NCI-H524 (cell line): Measurements from ENCODE around the gene RSPH1.

Source experiments
- DNase-seq, 2 experiments: peaks; one replicate each; lab custom pipeline; 2025; lab: John Stamatoyannopoulos, UW

RSPH1 gene

DNA sequence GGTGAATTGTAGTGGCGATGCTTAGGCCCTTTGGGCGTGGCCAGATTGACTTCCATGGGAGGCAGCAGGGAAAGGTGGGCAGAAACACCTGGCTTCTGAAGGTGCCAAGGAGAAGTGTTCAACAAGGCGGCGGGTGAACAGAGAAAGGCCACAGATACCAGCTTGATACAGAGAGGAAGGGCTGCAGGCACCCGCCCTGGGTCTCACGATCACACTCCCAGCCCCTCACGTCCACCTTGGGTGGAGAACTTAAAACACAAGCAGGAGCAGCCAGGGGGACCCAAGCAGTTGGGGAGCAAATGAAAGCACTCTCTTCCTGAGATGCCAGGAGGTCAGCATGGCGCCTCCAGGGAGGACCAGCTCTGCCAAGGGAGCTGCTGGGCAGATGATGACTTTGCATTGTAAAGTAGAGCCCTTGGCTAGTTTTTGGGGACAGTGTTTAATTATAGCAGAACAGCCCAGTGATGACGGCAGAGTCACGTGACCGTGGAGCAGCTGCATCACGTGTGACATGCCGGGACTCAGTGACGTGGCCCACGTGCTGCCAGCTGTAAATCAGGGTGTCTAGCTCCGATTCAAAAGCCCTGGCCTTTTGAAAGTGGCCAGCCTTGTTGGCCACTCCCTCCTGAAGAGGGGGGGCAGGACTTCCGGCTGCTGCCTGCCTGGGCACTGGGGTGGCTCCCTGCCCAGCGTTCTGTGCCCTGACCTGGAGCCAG, 36.6 kb upstream of the RSPH1 start:
- DNase-seq = no peak

DNA sequence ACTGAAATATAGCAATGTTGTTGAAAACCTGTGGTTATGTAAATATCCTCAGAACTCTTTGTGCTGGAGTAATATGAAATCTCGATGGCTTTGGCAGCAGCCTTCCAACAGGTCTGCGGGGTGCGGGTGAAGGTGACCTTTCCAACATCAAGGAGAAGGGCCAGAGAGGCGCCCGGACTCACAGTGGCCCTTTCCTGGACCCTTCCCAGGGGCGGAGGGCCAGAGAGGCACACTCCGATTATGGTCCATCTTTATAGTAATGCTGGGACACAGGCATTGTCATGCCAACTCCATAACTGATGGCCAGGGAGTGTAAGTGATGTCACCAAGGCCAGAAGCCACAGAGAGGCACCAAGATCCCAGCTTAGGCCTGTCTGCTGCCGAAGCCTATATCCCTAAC, 35.7 kb upstream of the RSPH1 start:
- no peak for DNase-seq

DNA sequence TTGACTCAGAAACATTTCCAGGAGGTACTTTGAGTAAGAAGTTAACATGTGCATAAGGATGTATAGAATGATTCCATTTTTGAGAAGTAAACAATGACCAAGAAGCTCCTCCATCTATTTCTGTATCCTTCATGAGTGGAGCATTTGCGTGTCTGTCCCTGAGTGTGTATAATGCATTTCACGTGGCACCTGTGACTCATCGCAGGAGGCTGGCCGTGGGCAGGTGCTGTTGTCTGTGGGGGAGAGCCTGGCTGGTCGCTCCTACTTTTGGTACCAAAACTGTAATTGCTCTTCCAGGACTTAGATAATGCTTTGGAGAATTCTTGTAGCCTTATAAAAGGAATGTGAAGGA, 34.1 kb upstream of the RSPH1 start:
- no peak for DNase-seq

DNA sequence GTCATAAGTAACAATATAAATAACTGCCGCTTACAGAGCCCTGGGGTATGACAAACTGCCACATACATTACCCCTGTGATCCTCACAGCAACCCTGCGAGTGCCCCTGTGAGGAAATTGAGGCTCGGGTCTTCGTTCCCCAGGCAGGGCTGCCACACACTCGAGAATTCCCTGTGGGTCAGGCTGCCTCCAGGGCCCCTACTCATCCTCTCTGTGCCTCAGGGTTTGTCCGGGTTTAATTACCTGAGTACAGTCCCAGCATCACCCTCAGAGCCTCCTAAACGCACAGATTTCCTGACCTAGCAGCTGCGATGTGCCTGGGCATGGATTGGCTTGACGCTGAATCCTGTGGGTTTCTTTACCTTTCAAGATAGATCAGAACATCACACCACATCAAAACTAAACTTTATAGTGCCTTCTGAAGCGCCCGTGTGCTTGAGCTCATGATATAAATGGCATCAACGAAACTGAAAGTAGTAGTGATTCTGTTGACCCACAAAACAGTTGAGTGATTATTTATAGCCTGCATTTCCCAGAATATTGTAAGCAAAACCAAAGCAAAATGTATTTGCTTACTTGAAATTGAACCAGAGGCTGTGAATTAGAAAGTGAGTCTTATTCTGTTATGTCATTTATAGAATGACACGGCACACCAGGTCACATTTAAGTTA, 31.6 kb upstream of the RSPH1 start:
- no peak for DNase-seq

DNA sequence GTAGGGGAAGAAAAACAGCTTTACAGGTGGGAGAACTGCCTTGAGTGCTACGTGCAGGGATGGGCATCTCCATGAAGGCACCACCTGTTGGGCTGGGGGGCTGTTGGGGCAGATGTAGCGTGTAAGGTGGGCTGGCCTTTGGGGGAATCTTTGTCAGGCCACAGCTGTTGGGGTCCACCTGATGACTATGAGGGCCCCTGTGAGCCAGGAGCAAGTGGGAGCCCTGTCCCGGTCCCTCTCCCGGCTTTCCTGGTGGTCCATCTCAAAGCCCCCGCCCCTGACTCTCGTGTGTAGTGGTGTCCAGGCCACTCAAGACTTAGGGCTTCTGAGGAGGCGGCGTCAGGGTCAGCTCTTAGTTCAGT, 31.1 kb upstream of the RSPH1 start:
- DNase-seq = no peak

DNA sequence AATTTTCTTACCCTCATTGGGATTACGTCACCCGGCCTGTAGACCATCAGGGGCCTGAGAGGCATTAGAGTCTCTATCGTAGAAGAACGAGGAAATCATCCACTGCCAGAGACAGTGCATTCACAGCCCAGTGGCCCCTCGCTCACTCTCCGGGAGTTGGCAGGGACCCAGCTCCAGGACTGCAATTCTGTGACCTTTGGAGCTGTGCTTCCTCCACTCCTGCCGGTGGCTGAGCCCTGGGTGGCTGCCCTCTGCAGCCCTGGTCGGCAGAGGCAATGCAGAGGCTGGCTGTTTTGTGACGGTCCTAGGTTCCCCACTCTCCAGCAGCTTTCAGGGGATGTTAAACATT, 30.3 kb upstream of the RSPH1 start:
- DNase-seq = no peak

DNA sequence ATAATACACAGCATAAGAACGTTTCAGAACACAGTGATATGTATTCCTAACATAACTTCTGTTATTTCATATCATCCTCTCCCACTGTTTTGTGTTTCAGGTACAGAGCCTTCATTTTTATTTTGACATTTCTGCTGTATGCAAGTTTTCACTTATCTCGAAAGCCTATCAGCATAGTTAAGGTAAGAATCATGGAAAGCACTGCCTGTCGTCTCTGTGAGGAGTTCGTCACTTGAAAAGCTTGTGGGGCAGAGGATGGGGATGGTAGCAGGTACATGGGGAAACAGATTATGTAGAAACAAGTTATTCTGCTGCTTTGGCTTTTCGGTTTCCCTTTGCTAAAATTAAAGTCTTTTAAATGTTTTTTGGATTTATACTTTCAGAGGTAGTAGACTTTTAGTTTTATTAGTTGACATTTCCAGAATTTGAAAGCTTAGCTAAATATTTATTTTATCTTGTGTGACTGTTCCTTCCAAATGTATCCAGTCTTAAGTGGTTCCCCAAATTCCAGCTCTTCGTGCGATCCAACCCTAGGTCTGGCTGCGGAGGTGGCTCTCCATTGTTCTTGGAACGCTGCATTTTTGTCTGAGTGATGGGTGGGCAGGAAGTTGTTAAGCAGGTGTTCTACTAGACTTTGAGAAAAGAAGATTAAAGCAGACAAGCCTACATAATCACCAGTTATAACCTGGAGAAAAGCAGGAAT, 29.8 kb upstream of the RSPH1 start:
- no peak for DNase-seq

DNA sequence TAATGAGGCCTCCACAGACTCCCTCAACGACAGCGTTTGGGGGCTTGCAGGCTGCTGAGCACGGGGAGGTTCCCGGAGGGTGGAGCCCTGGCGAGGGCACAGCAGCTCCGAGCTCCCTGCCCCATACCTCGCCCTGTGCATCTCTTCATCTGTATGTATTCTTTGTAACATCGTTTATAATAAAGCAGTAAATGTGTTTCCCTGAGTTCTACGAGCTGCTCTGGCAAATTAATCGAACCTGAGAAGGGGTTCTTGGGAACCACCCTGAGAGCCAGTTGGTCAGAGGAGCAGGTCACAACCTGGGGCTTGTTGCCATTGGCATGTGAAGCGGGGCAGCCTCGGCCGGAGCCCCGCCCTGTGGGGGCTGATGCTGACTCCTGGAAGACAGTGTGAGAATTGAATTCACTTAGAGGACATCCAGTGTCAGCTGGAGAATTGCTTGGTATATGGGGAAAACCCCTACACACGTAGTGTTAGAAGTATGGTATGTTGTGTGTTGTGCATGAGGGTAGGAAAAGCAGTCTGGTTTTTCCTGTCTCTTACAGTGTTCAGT, 29.1 kb upstream of the RSPH1 start:
- no peak for DNase-seq

DNA sequence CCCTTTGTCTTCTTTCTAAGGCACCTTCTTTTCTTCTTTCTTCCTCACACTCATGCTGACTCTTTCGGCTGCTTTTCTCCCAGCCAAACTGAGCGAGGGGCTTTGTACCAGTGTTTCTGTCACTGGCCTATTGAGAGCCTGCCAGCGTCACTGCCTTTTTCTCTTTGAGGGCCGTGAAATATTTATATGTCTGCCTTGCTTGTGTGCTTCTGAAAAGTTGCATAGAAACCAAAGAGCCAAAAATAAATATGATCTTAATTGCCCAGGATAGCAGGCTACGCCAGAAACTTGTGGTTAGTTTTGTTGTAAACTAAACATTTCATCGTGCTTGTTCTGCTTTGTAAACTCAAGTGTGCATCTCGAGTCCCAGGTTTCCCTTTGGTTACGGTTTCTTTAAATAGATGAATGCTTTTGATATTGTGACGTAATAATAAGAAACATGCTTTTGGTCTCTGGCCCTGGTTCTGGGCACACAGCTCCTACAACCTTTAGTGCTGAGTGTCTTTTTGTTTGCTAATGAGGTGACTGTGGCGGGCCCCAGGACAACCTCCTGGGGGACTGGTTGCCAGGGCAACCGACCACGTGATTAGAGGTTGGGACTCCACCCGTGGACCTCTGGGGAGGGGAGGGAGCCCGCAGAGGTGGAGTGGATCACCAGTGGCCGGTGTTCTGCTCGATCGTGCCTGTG, 28.5 kb upstream of the RSPH1 start:
- DNase-seq = peak in 1 of 2 experiments; percentile 66

DNA sequence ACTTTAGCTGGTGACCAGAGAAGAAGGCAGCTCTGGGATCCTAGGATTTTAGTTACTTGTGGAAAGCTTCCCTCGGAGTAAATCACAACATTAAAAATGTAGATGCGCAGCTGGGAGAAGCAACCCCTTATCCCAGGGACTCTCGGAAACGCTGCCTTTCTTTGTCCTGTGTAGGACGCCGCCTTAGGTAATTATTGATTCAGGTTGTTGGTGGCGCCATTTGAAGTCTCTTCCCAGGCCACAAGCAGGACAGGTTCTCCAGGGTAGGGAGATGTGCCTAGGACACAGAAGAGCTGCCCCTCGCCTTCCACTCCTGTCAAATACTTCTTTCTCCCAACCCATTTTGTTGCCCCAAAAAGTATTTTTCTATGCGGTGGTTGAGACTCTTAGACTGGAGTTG, 27.9 kb upstream of the RSPH1 start:
- DNase-seq = no peak

DNA sequence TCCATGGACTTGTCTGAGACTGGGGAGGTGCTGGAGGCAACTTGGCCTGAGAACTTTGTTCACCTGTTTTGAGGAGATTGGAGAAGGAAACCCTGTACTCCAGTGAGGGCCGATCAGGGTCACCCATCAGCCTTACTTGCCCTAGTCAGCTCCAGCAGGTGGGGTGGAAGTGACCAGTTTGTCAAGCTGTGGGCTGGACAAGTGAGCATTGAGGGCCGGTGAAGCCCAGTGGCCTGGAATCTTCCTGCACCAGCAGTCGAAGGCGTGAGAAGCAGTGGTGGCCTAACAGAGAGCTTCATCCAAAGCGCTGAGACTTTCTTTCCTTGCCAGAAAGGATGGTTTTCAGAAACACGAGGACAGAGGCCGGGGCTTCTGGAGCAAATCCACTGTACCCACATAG, 27.2 kb upstream of the RSPH1 start:
- no peak for DNase-seq

DNA sequence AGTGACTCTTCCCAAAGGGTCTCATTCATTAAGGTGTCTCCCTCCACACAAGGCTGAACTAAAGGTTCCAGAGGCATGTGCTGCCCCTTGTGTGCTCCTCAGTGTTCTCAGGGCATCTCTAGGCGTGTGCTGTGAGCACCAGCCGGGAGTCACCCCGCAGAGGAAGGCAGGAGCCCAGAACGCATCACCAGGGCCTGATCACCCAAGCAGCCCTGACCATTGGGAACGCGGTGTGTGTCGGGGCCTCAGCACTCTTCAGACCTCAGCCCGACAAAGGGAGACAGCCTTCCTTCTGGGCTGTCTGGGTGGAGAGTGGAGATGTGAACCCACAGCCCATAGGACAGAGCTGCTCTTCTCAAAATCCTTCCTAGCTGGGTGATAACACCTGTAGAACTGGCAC, 26.7 kb upstream of the RSPH1 start:
- no peak for DNase-seq

DNA sequence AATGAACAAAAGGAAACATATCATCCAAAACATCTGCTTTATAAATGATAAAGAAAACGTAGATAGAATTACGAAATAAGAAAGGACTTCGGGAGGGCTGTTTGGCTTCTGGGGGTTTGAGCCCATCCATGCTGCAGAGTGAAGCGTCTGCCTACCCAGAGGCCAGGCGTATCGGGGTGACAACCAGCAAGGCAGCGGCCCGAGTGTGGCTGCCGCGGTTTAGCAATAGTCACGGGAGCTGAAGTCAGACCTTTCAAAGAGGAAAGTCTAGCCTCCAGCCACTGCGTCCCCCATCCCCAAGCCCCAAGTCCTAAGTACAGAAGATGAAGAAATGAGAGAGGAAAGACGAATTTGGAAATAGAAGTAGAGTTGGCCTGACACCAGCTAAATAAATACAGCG, 26.2 kb upstream of the RSPH1 start:
- no peak for DNase-seq

DNA sequence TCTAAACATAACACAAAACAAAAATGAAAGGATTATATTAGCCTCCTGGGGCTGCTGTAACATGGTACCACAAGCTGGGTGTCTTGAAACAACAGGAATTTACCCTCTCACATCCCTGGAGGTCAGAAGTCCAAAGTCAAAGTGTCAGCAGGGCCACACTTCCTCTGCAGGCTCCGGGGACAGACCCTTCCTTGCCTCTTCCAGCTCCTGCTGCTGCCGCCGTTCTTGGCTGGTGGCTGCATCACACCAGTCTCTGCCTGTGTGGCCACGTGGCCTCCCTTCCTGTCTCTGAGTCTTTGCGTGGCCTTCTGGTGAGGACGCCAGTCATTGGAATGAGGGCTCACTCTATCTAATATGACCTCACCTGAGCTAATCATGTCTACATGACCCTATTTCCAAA, 25.8 kb upstream of the RSPH1 start:
- DNase-seq = no peak

DNA sequence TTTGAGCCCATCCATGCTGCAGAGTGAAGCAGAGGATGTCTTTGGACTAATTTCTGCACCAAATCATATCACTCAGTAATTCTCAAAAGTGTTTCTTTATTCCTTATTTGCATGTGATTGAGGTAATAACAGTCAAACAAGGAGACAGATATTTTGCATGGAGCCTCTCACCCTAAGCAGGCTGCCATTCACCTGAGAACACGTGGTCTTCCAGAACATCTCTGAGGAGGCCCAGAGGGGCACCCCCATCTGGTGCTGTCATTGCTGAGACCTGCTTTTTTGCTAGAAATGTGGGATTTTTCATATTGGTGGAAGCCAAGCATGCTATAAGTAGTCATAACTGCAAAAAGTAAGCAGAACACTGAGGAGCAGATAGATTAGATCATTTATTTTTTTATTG, 25.4 kb upstream of the RSPH1 start:
- DNase-seq = no peak

DNA sequence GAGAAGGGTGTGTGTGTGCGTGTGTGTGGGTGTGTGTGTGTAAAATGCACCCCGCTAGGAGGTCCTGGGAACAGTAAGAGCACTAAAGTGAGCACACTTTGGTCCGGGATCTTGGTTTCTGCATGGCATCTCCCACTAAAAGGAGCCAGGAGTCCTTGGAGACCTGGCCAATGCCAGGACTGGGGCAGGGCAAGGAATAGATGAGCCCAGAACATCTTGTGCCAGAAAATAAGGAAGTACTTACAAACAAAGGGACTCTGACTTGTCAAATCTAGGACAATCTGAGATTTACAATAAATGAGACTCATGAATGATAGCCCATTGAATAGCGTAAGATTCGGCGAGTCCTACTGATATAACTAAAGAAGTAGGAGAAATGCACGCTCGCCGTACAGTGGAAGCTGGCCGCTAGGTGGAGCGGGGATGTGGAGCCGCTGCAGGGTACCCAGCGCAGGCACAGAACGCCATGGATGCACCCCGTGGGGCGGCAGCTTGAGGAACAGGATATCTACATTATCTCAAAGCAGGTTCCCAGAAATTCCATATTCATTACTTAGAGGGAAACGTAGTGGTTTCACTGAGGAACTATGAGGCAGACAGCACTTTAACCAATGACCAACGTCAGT, 24.7 kb upstream of the RSPH1 start:
- DNase-seq = no peak

DNA sequence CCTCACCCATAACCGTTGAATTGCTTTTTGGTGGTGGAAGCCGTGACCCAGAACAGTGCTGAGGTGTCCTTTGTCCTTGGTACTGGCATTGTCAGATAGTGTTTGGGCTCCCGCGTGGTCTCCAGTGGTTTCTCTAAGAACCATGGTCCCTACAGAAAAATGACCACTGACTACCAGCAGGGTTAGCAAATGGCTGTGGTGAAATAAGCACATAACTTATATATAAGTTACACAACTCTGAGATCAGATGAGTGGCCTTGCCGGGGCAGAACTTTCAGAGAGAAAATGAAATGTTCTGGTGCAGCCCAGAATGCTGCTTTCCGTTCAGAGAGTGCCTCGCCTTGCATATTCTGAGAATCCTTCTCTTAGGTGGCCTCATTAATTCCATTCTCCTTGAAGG, 22.6 kb upstream of the RSPH1 start:
- no peak for DNase-seq

DNA sequence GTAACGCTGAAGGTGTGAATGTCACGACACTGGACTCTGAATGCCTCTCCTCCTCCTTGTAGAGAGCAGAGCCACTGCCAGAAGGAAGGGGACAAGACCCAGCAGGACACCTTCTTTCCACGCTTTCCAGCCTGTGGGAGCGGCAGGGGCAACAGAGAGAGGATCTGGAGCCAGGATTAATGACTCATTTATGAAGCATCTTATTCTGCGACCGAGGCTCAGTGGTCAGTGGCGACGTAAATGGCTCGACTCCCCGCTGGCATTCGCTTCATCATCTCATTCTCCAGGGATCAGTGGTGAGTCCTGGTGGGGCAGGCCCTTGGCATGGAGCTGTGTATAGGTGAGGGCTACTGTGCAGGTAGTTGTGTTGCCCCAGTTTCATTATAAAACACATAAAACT, 22.2 kb upstream of the RSPH1 start:
- DNase-seq = no peak

DNA sequence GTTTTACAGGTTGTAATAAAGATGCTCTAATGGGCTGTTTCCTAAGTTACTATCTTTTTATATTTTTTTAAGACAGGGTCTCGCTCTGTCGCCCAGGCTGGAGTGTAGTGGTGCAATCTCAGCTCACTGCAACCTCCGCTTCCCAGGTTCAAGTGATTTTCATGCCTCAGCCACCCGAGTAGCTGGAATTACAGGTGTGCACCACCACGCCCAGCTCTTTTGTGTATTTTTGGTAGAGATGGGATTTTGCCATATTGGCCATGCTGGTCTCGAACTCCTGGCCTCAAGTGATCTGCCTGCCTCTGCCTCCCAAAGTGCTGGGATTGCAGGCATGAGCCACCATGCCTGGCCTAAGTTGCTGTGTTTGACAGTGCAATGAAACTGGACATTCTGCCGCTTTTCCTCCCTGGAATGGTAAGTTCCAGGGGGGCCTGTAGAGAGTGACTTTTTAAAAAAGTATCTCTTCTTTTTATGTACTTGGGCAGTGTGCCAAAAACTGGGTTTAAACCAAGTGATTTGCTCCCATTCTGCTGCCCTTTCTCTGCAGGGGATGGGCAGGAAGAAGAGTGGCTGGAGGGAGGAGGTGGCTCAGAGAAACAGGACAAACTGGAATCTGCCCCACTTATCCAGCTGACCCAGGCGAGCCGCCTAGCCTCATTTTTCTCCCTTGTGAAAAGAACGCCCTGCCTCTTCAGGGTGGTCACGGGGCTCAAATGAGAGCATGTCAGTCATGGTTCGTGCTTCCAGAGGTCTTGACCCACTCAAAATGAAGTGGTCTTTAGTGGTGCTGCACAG, 19.9 kb upstream of the RSPH1 start:
- DNase-seq = no peak

DNA sequence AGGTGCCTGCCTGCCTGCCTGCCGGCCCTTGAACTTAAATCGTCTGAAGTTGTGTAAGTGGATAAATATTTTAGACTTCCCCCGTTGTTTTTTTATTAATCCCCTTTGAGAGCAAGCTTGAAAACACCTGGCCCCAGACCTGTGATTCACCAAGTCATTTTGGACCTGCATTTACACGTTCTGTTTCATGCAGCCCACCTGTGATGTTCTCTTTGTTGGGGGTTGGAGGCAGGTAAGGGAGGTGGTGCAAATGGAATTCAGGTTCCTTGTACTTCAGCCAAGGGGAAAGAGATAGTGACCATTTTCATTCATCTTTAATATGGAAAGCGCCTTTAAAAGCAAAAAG, 18.8 kb upstream of the RSPH1 start:
- peak in 1 of 2 experiments; percentile 47 for DNase-seq
